Measurements from ENCODE around the gene LENG8. TPM values are rescaled to one million over a fixed set of nuclear protein-coding genes. Genes with fewer than 3 reads are reported as not detected.
A peak's percentile ranks its signal among the peaks of the same experiment; 100 is the strongest.

LENG8 gene
- total and polyA plus RNA-seq, 2 experiments from 2014 or later = 42.1 to 74.3 TPM

DNA sequence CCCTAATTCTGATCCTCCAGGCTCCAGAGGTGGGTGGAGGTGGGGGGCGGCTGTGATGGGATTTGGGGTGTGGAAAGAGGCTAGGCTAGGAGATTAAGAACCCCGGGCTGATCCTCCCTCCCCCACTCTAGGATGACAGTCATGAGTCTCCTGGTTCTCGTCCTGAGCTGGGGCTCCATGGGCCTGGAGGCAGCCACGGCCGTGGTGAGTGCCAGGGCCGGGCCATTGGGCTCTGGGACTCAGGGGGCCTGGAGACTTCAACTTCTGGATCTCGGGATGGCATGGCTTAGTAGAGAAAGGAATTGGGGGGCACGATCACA lies 19.9 kb upstream of the LENG8 start (continued):
- TF ChIP-seq, protein P1, sequence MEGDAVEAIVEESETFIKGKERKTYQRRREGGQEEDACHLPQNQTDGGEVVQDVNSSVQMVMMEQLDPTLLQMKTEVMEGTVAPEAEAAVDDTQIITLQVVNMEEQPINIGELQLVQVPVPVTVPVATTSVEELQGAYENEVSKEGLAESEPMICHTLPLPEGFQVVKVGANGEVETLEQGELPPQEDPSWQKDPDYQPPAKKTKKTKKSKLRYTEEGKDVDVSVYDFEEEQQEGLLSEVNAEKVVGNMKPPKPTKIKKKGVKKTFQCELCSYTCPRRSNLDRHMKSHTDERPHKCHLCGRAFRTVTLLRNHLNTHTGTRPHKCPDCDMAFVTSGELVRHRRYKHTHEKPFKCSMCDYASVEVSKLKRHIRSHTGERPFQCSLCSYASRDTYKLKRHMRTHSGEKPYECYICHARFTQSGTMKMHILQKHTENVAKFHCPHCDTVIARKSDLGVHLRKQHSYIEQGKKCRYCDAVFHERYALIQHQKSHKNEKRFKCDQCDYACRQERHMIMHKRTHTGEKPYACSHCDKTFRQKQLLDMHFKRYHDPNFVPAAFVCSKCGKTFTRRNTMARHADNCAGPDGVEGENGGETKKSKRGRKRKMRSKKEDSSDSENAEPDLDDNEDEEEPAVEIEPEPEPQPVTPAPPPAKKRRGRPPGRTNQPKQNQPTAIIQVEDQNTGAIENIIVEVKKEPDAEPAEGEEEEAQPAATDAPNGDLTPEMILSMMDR (conservative IDR thresholded peaks at IDR 0.05; ENCODE audit: low read depth in 2 of 2) = no peak

DNA sequence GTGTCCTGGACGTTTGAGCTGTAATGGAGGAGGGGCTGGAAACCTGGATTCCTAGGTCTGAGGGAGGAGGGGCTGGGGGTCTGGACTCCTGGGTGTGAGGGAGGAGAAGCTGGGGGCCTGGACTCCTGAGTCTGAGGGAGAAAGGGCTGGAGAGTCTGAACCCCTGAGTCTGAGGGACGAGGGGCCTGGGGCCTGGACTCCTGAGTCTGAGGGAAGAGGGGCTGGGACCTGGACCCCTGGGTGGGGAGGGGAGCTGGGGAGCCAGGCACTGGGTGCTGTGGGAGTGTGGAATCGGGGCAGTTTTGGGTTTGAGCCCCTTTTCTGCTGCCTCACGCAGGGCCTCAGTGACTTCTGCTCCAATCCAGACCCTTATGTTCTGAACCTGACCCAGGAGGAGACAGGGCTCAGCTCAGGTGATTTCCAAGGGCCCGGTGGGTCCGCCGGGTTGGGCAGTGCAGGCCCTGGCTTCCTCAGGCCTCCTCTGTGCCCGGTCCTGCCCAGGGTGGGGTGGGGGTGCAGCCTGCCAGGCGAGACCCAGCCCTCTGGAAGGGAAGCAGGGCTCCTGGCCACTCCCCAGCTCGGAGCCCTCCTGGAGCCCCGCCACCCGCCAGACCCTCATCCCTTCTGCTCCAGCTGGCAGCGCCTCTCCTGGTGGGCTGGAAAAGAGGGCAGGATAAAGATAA lies 19.3 kb upstream of the LENG8 start:
- Histone ChIP-seq H4K20me1 (replicated peaks; ENCODE audit: insufficient read depth) (no peaks in the 10 kb centered on the region), H3K4me1 (ENCODE audit: insufficient read depth) (peaks cover under 1% of the 10 kb centered on the region), H3K27me3 (ENCODE audit: insufficient read depth) (0 out of 2 replicates have a peak, but pooled peaks cover 3% of the 10 kb centered on the region), H3K4me2 (peak overlapping the region; percentile 84), H3K27ac (ENCODE audit: low read depth) (no peak overlapping the region), H2AFZ (no peak overlapping the region), H3K4me3 (peak overlapping the region; percentile 73), H3F3A (replicated peaks; ENCODE audit: low read depth) (no peaks in the 10 kb centered on the region), H3K9me2 (ENCODE audit: insufficient read depth) (no peaks in the 10 kb centered on the region), H3K36me3 (ENCODE audit: insufficient read depth) (no peaks in the 10 kb centered on the region), H3K79me2 (replicated peaks; ENCODE audit: insufficient read depth) (no peaks in the 10 kb centered on the region)
- DNase-seq (ENCODE audit: low spot score) = no peak
- Mint-ChIP-seq H3K27ac (peak overlapping the region; percentile 46; the same call in 1 of the 2 replicates), H3K9me3 (no peaks in the 10 kb centered on the region), H3K27me3 (ENCODE audit: insufficient read depth, low read depth, poor library complexity) (peaks cover 28% of the 10 kb centered on the region), H3K36me3 (ENCODE audit: low read depth) (peaks cover 30% of the 10 kb centered on the region), H3K4me1 (peaks cover 22% of the 10 kb centered on the region), H3K4me3 (peak overlapping the region; percentile 29; the same call in 1 of the 3 replicates)
- TF ChIP-seq, protein P1 (conservative IDR thresholded peaks at IDR 0.05; ENCODE audit: low read depth in 2 of 2) = peak in 1 of 2 experiments; percentile 31; a peak in 2 of 4 replicates
- TF ChIP-seq, protein P2, sequence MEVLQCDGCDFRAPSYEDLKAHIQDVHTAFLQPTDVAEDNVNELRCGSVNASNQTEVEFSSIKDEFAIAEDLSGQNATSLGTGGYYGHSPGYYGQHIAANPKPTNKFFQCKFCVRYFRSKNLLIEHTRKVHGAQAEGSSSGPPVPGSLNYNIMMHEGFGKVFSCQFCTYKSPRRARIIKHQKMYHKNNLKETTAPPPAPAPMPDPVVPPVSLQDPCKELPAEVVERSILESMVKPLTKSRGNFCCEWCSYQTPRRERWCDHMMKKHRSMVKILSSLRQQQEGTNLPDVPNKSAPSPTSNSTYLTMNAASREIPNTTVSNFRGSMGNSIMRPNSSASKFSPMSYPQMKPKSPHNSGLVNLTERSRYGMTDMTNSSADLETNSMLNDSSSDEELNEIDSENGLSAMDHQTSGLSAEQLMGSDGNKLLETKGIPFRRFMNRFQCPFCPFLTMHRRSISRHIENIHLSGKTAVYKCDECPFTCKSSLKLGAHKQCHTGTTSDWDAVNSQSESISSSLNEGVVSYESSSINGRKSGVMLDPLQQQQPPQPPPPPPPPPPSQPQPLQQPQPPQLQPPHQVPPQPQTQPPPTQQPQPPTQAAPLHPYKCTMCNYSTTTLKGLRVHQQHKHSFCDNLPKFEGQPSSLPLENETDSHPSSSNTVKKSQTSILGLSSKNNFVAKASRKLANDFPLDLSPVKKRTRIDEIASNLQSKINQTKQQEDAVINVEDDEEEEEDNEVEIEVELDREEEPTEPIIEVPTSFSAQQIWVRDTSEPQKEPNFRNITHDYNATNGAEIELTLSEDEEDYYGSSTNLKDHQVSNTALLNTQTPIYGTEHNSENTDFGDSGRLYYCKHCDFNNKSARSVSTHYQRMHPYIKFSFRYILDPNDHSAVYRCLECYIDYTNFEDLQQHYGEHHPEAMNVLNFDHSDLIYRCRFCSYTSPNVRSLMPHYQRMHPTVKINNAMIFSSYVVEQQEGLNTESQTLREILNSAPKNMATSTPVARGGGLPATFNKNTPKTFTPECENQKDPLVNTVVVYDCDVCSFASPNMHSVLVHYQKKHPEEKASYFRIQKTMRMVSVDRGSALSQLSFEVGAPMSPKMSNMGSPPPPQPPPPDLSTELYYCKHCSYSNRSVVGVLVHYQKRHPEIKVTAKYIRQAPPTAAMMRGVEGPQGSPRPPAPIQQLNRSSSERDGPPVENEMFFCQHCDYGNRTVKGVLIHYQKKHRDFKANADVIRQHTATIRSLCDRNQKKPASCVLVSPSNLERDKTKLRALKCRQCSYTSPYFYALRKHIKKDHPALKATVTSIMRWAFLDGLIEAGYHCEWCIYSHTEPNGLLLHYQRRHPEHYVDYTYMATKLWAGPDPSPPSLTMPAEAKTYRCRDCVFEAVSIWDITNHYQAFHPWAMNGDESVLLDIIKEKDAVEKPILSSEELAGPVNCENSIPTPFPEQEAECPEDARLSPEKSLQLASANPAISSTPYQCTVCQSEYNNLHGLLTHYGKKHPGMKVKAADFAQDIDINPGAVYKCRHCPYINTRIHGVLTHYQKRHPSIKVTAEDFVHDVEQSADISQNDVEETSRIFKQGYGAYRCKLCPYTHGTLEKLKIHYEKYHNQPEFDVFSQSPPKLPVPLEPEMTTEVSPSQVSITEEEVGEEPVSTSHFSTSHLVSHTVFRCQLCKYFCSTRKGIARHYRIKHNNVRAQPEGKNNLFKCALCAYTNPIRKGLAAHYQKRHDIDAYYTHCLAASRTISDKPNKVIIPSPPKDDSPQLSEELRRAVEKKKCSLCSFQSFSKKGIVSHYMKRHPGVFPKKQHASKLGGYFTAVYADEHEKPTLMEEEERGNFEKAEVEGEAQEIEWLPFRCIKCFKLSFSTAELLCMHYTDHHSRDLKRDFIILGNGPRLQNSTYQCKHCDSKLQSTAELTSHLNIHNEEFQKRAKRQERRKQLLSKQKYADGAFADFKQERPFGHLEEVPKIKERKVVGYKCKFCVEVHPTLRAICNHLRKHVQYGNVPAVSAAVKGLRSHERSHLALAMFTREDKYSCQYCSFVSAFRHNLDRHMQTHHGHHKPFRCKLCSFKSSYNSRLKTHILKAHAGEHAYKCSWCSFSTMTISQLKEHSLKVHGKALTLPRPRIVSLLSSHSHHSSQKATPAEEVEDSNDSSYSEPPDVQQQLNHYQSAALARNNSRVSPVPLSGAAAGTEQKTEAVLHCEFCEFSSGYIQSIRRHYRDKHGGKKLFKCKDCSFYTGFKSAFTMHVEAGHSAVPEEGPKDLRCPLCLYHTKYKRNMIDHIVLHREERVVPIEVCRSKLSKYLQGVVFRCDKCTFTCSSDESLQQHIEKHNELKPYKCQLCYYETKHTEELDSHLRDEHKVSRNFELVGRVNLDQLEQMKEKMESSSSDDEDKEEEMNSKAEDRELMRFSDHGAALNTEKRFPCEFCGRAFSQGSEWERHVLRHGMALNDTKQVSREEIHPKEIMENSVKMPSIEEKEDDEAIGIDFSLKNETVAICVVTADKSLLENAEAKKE (CRISPR knock-in tag; IDR thresholded peaks at IDR 0.05) = no peak
- peak; percentile 25 for ATAC-seq

Measured in GM23338 (cell line).